NCI-H128 (cell line): Measurements from ENCODE around the gene ACTL8.

Experiments used
- DNase-seq: peaks from one replicate; lab custom pipeline; 2025; ENCODE audit not compliant: unreplicated experiment; lab: John Stamatoyannopoulos, UW

ACTL8 gene

GRCh38 chr1:17798011-17798410 is 42.9 kb downstream of the ACTL8 start:
- DNase-seq, result no peak

- DNase-seq, result no peak
These were observed 43.8 kb downstream of the ACTL8 start for GRCh38 chr1:17798799-17799382.

GRCh38 chr1:17799642-17800041 is 44.5 kb downstream of the ACTL8 start:
- DNase-seq, result no peak

- DNase-seq, result no peak
These were observed 47.0 kb downstream of the ACTL8 start for GRCh38 chr1:17802164-17802563.

GRCh38 chr1:17802945-17803344 is 47.8 kb downstream of the ACTL8 start:
- no peak for DNase-seq

- no peak for DNase-seq
These were observed 50.9 kb downstream of the ACTL8 start for GRCh38 chr1:17805869-17806684.

GRCh38 chr1:17808816-17809215 is 53.7 kb downstream of the ACTL8 start:
- DNase-seq, result no peak

- no peak for DNase-seq
These were observed 55.5 kb downstream of the ACTL8 start for GRCh38 chr1:17810668-17811067.

- no peak for DNase-seq
These were observed 61.4 kb downstream of the ACTL8 start for GRCh38 chr1:17816511-17816910.

- no peak for DNase-seq
These were observed 64.1 kb downstream of the ACTL8 start for GRCh38 chr1:17819129-17819802.

- no peak for DNase-seq
These were observed 65.1 kb downstream of the ACTL8 start for GRCh38 chr1:17820198-17820597.

GRCh38 chr1:17822741-17823426 is 67.8 kb downstream of the ACTL8 start:
- DNase-seq, result no peak

GRCh38 chr1:17825273-17826164 is 70.4 kb downstream of the ACTL8 start:
- no peak for DNase-seq

- DNase-seq, result no peak
These were observed 71.0 kb downstream of the ACTL8 start for GRCh38 chr1:17826165-17826488.

GRCh38 chr1:17828991-17829390 is 73.9 kb downstream of the ACTL8 start:
- DNase-seq, result no peak

GRCh38 chr1:17829579-17829978 is 74.4 kb downstream of the ACTL8 start:
- peak; percentile 15 for DNase-seq

GRCh38 chr1:17831597-17831996 is 76.5 kb downstream of the ACTL8 start:
- DNase-seq, result no peak

- DNase-seq, result no peak
These were observed 78.7 kb downstream of the ACTL8 start for GRCh38 chr1:17833661-17834501.

GRCh38 chr1:17834561-17835100 is 79.5 kb downstream of the ACTL8 start:
- no peak for DNase-seq
